ENCODE results near the gene AFAP1. TPM values are rescaled to one million over a fixed set of nuclear protein-coding genes. Genes with fewer than 3 reads are reported as not detected.

AFAP1 gene
- total RNA-seq, 2 donors from 2014 or later, result 9.6 to 35.3 TPM

GRCh38 chr4:7782783-7783182 is 156.9 kb downstream of the AFAP1 start:
- TF ChIP-seq CTCF (IDR thresholded peaks at IDR 0.05) (no peak), POLR2A (IDR thresholded peaks at IDR 0.05) (no peak)
- 56 to 61% methylated on average over 8 of the region's 8 CpGs for WGBS, 2 donors
- DNase-seq, result no peak
- H3K27ac ChIP-seq, result no peak overlapping the region
- intact Hi-C loops (cut with DNase I), result no loop called here
- ATAC-seq, result no peak
- no peaks in the 10 kb centered on the region for H3K4me1 ChIP-seq
- no peak overlapping the region for H3K4me3 ChIP-seq
- no peaks in the 10 kb centered on the region for H3K36me3 ChIP-seq (replicated peaks in 1 of 2; ENCODE audit: insufficient read depth in 1 of 2, low read depth in 2 of 2)
- no peaks in the 10 kb centered on the region for H3K9me3 ChIP-seq
- H3K27me3 ChIP-seq, result no peaks in the 10 kb centered on the region

- H3K4me3 ChIP-seq, result no peak overlapping the region
- ATAC-seq, result no peak
- intact Hi-C loops (cut with DNase I), result no loop called here
- no peaks in the 10 kb centered on the region for H3K36me3 ChIP-seq (replicated peaks in 1 of 2; ENCODE audit: insufficient read depth in 1 of 2, low read depth in 2 of 2)
- WGBS, 2 donors, result 82 to 86% methylated on average over 17 of the region's 17 CpGs
- H3K4me1 ChIP-seq, result no peaks in the 10 kb centered on the region
- H3K27ac ChIP-seq, result no peak overlapping the region
- TF ChIP-seq CTCF (IDR thresholded peaks at IDR 0.05), result no peak
- TF ChIP-seq POLR2A (IDR thresholded peaks at IDR 0.05), result no peak
- no peaks in the 10 kb centered on the region for H3K9me3 ChIP-seq
- H3K27me3 ChIP-seq, result no peaks in the 10 kb centered on the region
- no peak for DNase-seq
These were observed 157.7 kb downstream of the AFAP1 start for GRCh38 chr4:7781993-7782392.

GRCh38 chr4:7781366-7781765 is 158.3 kb downstream of the AFAP1 start:
- H3K9me3 ChIP-seq, result no peaks in the 10 kb centered on the region
- 70 to 84% methylated on average over 13 of the region's 13 CpGs for WGBS, 2 donors
- intact Hi-C loops (cut with DNase I), result no loop called here
- H3K4me1 ChIP-seq, result no peaks in the 10 kb centered on the region
- no peak overlapping the region for H3K4me3 ChIP-seq
- DNase-seq (no peak), ATAC-seq (no peak)
- no peak overlapping the region for H3K27ac ChIP-seq
- no peaks in the 10 kb centered on the region for H3K36me3 ChIP-seq (replicated peaks in 1 of 2; ENCODE audit: insufficient read depth in 1 of 2, low read depth in 2 of 2)
- TF ChIP-seq POLR2A (IDR thresholded peaks at IDR 0.05), result no peak
- TF ChIP-seq CTCF (IDR thresholded peaks at IDR 0.05), result no peak
- no peaks in the 10 kb centered on the region for H3K27me3 ChIP-seq

GRCh38 chr4:7780751-7781348 is 158.8 kb downstream of the AFAP1 start:
- no peaks in the 10 kb centered on the region for H3K36me3 ChIP-seq (replicated peaks in 1 of 2; ENCODE audit: insufficient read depth in 1 of 2, low read depth in 2 of 2)

More at GRCh38 chr4:7780751-7781348, 158.8 kb downstream of the AFAP1 start:
- H3K27ac ChIP-seq, result no peak overlapping the region
- no peak overlapping the region for H3K4me3 ChIP-seq
- TF ChIP-seq CTCF (IDR thresholded peaks at IDR 0.05), result no peak
- TF ChIP-seq POLR2A (IDR thresholded peaks at IDR 0.05), result no peak
- H3K9me3 ChIP-seq, result no peaks in the 10 kb centered on the region
- no peaks in the 10 kb centered on the region for H3K4me1 ChIP-seq
- 85 to 87% methylated on average over 5 of the region's 5 CpGs for WGBS, 2 donors
- no peaks in the 10 kb centered on the region for H3K27me3 ChIP-seq
- intact Hi-C loops (cut with DNase I), result no loop called here
- ATAC-seq, result no peak
- DNase-seq, result no peak
